ENCODE data around the gene ARHGAP24. TPM values are rescaled to one million over a fixed set of nuclear protein-coding genes. Genes with fewer than 3 reads are reported as not detected.
"Not testable (repeated sequence)": the region's sequence is repeated elsewhere in the genome, so short reads cannot be mapped to it uniquely, and the experiment has no call there.

ARHGAP24 gene
- total RNA-seq, 3 donors from 2014 or later, result 5.2 to 11.6 (median 6.7) TPM

GRCh38 chr4:85833302-85833701, 358.4 kb downstream of the ARHGAP24 start:
- H3K36me3 ChIP-seq (ENCODE audit: low read depth), result no peaks in the 10 kb centered on the region
- H3K9me3 ChIP-seq, result no peaks in the 10 kb centered on the region
- ATAC-seq, result no peak
- no peak for DNase-seq
- no peaks in the 10 kb centered on the region for H3K4me1 ChIP-seq (ENCODE audit: low read depth)
- intact Hi-C loops (cut with DNase I, micrococcal nuclease), result no loop called here
- no peak overlapping the region for H3K4me3 ChIP-seq
- no peak for TF ChIP-seq CTCF (IDR thresholded peaks at IDR 0.05)

- Histone ChIP-seq H3K4me3 (no peak overlapping the region), H3K4me1 (ENCODE audit: low read depth) (no peaks in the 10 kb centered on the region), H3K9me3 (no peaks in the 10 kb centered on the region), H3K36me3 (ENCODE audit: low read depth) (no peaks in the 10 kb centered on the region)
- ATAC-seq (no peak), DNase-seq (no peak)
- no peak for TF ChIP-seq CTCF (IDR thresholded peaks at IDR 0.05)
- intact Hi-C loops (cut with DNase I, micrococcal nuclease), result no loop called here
Measured at GRCh38 chr4:85834934-85835333, 360.0 kb downstream of the ARHGAP24 start.

- Histone ChIP-seq H3K36me3 (ENCODE audit: low read depth) (no peaks in the 10 kb centered on the region), H3K9me3 (no peaks in the 10 kb centered on the region), H3K4me1 (ENCODE audit: low read depth) (no peaks in the 10 kb centered on the region), H3K4me3 (no peak overlapping the region)
- intact Hi-C loops (cut with DNase I, micrococcal nuclease), result no loop called here
- no peak for TF ChIP-seq CTCF (IDR thresholded peaks at IDR 0.05)
- DNase-seq (no peak), ATAC-seq (no peak)
Measured at GRCh38 chr4:85836588-85837438, 361.9 kb downstream of the ARHGAP24 start.

GRCh38 chr4:85837439-85837733, 362.4 kb downstream of the ARHGAP24 start:
- DNase-seq, result no peak
- ATAC-seq, result no peak
- intact Hi-C loops (cut with DNase I, micrococcal nuclease), result no loop called here
- no peak overlapping the region for H3K4me3 ChIP-seq
- no peaks in the 10 kb centered on the region for H3K36me3 ChIP-seq (ENCODE audit: low read depth)
- H3K9me3 ChIP-seq, result no peaks in the 10 kb centered on the region
- TF ChIP-seq CTCF (IDR thresholded peaks at IDR 0.05), result no peak
- H3K4me1 ChIP-seq (ENCODE audit: low read depth), result peaks cover 4% of the 10 kb centered on the region

GRCh38 chr4:85839981-85840451, 365.1 kb downstream of the ARHGAP24 start:
- intact Hi-C loops (cut with DNase I, micrococcal nuclease); H3K4me1 ChIP-seq (ENCODE audit: low read depth); H3K9me3 ChIP-seq; H3K4me3 ChIP-seq; H3K36me3 ChIP-seq (ENCODE audit: low read depth); DNase-seq; ATAC-seq: not testable (repeated sequence)

GRCh38 chr4:85842540-85842939, 367.6 kb downstream of the ARHGAP24 start:
- H3K4me3 ChIP-seq, result no peak overlapping the region
- ATAC-seq (peak; percentile 95), DNase-seq (peak in 2 of 3 donors; percentile 35 to 48)
- no peak for TF ChIP-seq CTCF (IDR thresholded peaks at IDR 0.05)
- no peaks in the 10 kb centered on the region for H3K9me3 ChIP-seq
- intact Hi-C loops (cut with DNase I, micrococcal nuclease), result no loop called here
- no peaks in the 10 kb centered on the region for H3K36me3 ChIP-seq (ENCODE audit: low read depth)
- peaks cover 9% of the 10 kb centered on the region for H3K4me1 ChIP-seq (ENCODE audit: low read depth)

- H3K36me3 ChIP-seq (ENCODE audit: low read depth); H3K9me3 ChIP-seq; ATAC-seq; H3K4me3 ChIP-seq; DNase-seq; intact Hi-C loops (cut with DNase I, micrococcal nuclease); H3K4me1 ChIP-seq (ENCODE audit: low read depth): not testable (repeated sequence)
Measured at GRCh38 chr4:85853740-85854139, 378.8 kb downstream of the ARHGAP24 start.
